ENCODE measurements around the gene KTN1.

Gene KTN1

GRCh38 chr14:55578511-55578910 is 1.5 kb upstream of the KTN1 start:
- DNase-seq: no peak

GRCh38 chr14:55580470-55581341 is 699 bp downstream of the KTN1 start:
- no peak for DNase-seq

DNA sequence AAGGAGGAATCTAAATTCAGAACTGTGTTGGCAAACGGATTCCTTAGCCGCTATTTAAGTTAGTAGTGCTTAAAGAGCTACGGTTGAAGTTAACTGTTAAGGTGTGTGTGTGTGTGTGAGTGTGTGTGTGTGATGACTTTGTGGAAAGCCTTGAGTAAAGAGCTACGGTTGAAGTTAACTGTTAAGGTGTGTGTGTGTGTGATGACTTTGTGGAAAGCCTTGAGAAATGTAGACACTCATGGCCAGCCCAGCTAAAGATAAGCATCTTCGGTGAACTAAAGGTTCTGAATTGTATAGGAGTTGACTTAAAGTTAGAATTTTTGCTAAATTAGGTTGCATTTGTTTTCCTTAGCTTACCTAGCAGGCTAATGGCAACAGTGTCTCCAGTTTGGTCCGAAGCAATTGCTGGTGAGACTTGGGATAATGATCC is 1.4 kb downstream of the KTN1 start:
- DNase-seq: peak; percentile 35

DNA sequence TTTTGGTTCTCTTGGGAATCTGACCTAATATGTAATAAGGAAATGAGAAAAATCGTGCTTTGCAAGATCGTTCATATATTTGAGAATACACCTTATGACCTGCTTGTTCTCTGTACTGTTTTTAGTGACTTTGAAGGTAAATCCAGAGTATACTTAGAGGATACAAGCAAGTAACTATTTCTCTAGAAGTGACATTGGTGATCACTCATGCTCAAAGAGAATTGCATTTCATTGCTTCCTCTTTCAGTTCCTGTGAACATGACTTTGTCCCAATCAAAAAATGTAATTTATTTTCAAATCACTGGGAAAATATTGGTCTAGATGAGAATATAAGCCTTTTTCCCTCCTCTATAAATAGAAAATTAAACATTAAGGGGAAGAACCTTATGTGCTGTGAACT is 2.7 kb downstream of the KTN1 start:
- DNase-seq: no peak

GRCh38 chr14:55583942-55584468 is 4.0 kb downstream of the KTN1 start:
- no peak for DNase-seq

GRCh38 chr14:55585854-55586253 is 5.8 kb downstream of the KTN1 start:
- DNase-seq: no peak

DNA sequence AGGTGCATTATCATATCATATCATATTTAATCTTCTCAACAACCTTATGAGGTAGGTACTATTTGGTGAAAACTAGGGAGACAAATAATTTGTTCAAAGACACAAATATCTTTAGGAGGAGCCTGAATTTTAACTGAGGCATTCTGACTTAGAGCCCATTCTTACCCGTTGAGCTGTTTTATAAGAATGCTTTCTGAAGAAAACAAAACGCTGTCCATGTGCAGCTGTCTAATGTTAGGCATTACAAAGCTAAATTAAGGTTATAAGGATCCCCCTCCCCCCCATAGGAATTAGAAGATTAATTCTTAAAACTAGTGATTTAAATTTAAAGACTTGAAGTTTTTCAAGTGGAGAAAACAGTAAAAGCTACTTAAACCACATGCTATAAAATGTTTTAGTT is 6.4 kb downstream of the KTN1 start:
- DNase-seq: no peak

DNA sequence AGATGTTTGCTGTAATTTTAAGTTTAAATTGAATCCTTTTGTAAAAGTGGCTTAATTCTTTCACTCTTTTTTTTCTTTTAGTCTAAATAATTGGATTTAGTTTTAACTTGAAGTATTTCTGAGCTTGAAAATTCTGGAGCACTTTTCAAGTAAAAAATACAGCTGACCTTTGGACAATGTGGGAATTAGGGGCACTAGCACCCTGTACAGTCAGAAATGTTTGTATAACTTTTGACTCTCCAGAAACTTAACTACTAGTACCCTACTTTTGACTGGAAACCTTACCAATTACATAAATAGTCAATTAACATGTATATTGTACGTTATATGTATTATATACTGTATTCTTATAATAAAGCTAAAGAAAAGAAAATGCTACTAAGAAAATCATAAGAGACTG is 7.8 kb downstream of the KTN1 start:
- DNase-seq: no peak

- no peak for DNase-seq
Observed at GRCh38 chr14:55588259-55588699, 8.3 kb downstream of the KTN1 start.

GRCh38 chr14:55589171-55589570 is 9.2 kb downstream of the KTN1 start:
- no peak for DNase-seq

DNA sequence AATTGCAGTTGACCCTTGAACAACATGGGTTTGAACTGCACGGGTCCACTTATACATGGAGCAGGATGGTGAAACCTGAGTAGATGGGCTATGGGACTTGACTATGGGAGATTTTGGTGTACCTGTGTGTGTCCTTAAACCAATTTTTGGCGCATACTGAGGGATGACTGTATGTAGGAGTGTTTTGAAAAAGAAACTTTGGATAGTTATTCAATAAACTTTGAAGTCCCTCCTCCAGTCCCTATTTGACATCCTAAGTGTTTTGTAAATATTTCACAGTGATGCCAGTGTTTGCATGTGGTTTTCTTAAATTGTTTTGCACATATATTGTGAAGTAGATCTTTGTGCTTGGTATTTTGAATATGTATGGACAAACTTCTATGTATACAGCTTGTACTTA is 12.4 kb downstream of the KTN1 start:
- DNase-seq: no peak

GRCh38 chr14:55593698-55594097 is 13.7 kb downstream of the KTN1 start:
- DNase-seq: no peak

DNA sequence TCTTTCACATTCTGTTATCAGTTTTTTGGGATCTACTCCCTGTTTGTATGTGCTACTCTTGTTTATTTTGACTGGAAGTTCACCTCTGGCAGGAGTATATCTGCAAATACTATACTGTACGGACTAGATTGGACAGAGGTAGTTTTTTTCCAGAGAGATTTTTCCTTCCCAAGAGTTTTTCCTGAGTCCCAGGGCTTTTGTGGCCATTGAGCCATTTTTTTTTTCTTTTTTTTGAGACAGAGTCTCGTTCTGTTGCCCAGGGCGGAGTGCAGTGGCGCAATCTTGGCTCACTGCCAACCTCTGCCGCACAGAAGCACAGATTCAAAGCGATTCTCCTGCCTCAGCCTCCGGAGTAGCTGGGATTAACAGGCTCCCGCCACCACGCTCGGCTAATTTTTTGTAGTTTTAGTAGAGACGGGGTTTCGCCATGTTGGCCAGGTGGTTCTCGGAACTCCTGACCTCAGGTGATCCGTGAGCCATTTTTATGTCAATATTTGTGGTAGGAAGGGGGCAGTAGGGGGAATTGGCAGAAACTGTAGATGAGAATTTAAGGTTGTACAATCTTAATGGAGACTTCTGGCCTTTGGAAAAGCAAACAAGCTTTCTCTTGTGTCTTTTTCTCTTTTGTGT is 19.4 kb downstream of the KTN1 start:
- no peak for DNase-seq

DNA sequence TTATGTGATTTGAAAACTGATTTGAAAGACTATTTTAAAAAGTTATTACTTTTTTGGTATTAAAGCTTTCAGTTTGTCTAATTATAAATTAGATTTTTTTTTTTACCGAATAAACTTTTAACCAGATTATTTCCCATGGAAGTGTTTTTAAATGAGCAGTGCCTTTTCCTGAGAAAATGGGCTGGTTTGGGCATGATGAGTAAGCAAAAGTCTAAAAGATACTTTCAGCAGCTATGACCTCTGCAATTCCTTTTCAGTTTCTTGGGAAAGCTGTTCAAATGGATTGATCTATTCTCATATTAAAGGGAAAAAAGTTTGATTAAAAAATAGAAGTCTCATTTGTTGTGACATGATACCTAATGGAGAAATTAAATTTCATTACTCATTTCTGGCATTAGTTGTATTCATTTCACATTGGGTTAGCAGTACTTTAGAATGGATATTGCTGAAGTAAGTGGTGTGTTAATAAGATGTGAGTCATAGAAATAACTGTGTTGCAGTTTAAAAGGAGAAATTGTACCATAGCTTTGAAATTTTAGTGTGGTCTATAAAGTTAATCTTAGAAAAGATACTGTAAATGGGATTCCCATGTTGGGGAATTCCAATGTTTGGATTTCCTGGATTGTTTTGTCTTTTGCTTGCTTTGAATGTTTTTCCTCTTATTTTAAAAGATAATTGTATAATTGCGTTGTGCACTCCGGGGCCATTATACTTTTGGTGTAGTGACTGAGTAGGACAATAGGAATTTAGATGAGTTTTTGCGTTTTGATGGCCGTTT is 21.0 kb downstream of the KTN1 start:
- peak; percentile 79 for DNase-seq

GRCh38 chr14:55603401-55603953 is 23.5 kb downstream of the KTN1 start:
- DNase-seq: no peak

DNA sequence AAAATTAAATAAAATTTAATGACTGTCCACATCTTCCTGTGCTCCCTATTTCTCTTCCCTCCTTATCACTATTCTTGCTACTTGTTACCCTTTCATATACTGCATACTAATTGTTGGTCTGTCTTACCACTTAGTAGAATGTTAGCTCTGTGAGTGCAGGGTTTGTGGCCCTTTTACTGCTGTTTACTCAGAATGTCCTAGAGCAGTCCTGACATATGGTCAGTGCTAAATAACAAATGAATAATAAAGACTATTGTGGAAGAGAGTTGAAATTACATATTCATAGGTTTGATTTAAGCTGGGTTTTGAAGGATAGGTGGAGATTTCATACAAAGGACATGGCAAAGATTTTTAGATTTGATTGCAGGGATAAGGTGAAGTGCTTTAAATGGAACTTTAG is 24.5 kb downstream of the KTN1 start:
- DNase-seq: no peak

DNA sequence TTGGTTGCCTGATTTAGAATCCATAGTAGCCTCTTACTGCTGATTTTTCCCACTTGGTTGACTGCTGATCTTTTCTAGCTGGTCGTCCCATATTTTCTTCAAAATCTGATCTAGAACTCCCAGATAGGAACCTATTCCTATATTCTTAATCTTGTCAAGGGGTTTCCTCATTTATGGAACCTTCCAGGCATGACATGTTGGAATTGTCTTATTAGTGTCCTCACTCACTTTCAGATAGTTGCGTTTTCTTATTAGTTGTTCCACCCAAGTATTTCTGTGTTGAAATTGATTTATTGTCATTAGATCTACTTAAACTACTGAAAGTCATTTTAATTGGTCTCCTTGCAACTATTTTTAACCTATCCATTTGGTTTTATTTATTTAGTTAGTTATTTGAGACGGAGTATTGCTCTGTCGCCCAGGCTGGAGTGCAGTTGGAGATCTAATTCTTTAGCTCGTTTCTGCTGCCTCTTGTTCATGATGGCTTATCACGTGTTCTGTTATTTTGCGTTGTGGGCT is 25.0 kb downstream of the KTN1 start:
- DNase-seq: no peak

DNA sequence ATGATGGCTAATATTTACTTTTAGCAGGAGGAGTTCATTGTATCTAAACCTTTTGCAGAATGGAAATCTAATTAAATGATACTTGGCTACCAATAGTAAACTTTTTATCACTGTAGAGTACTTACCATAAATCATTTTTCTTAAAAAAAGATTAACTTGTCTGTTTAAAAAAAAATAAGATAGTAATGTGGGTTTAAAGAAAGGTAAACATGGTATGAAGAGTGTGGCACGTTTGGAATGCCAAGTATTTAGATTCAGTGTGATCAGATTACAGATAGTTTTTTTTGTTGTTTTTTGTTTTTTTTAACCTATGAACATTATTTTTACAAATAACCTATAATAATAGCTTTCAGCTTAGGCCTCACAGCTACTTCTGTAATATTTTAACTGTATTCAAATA is 25.8 kb downstream of the KTN1 start:
- DNase-seq: peak; percentile 55

GRCh38 chr14:55607386-55607785 is 27.4 kb downstream of the KTN1 start:
- DNase-seq: no peak

DNA sequence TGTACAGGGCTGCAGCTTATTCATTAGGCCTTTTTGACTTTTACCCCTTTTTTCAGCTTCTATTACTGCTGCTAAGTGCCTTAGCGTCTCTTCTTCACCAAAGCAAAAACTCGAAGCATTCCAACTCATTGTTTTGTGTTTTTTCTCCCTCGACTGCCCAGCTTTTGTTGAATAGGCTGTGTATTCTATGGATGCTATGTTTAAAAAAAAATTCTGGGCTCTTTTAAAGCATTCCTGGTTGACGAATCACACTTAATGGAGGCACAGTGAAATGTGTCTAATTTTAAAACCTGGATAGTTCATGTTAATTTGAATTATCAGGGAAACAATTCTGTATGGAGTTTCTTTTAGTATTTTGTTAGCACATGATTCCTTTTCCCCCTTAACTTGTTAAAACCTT is 29.7 kb downstream of the KTN1 start:
- DNase-seq: no peak

GRCh38 chr14:55610713-55611370 is 30.8 kb downstream of the KTN1 start:
- DNase-seq: no peak

DNA sequence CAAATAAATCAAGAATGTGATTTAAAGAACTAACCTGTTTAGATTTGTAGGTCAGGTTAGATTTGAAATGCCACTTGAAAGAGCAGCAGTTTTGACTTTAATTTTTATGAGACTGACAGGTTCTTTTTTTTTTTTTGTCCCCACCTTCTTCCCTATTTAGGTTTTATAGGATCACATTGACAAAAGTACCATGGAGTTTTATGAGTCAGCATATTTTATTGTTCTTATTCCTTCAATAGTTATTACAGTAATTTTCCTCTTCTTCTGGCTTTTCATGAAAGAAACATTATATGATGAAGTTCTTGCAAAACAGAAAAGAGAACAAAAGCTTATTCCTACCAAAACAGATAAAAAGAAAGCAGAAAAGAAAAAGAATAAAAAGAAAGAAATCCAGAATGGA is 31.9 kb downstream of the KTN1 start:
- DNase-seq: no peak

Data from kidney glomerular epithelial cell (primary cell).